GM21619 (cell line): ENCODE results near the gene PATJ.
"Not testable (repeated sequence)": the region's sequence is repeated elsewhere in the genome, so short reads cannot be mapped to it uniquely, and the experiment has no call there.

Experiments
- ATAC-seq: cut with Tn5 transposase; IDR thresholded peaks from one replicate; pipeline ENCODE4 v1.9.1; 2021; ENCODE audit not compliant: unreplicated experiment

PATJ gene

GRCh38 chr1:62159940-62160348 is 417.7 kb downstream of the PATJ start:
- peak; percentile 76 for ATAC-seq

- no peak for ATAC-seq
Measured at GRCh38 chr1:62161711-62162110, 419.4 kb downstream of the PATJ start.

GRCh38 chr1:62170380-62170779 is 428.1 kb downstream of the PATJ start:
- ATAC-seq = not testable (repeated sequence)

GRCh38 chr1:62175568-62176179 is 433.4 kb downstream of the PATJ start:
- ATAC-seq = no peak

- ATAC-seq = no peak
Measured at GRCh38 chr1:62176597-62177312, 434.5 kb downstream of the PATJ start.

- no peak for ATAC-seq
Measured at GRCh38 chr1:62177621-62178020, 435.3 kb downstream of the PATJ start.

- ATAC-seq = no peak
Measured at GRCh38 chr1:62178372-62178771, 436.1 kb downstream of the PATJ start.

GRCh38 chr1:62180054-62180453 is 437.8 kb downstream of the PATJ start:
- not testable (repeated sequence) for ATAC-seq

- no peak for ATAC-seq
Measured at GRCh38 chr1:62180639-62181038, 438.4 kb downstream of the PATJ start.

GRCh38 chr1:62181532-62181931 is 439.3 kb downstream of the PATJ start:
- no peak for ATAC-seq

- ATAC-seq = not testable (repeated sequence)
Measured at GRCh38 chr1:62182157-62182556, 439.9 kb downstream of the PATJ start.

- not testable (repeated sequence) for ATAC-seq
Measured at GRCh38 chr1:62183164-62184020, 441.1 kb downstream of the PATJ start.

- ATAC-seq = no peak
Measured at GRCh38 chr1:62184336-62184735, 442.1 kb downstream of the PATJ start.

- ATAC-seq = not testable (repeated sequence)
Measured at GRCh38 chr1:62185233-62185632, 443.0 kb downstream of the PATJ start.

- no peak for ATAC-seq
Measured at GRCh38 chr1:62185677-62186076, 443.4 kb downstream of the PATJ start.

- no peak for ATAC-seq
Measured at GRCh38 chr1:62187548-62187947, 445.3 kb downstream of the PATJ start.

- ATAC-seq = no peak
Measured at GRCh38 chr1:62188111-62188510, 445.8 kb downstream of the PATJ start.

- peak; percentile 30 for ATAC-seq
Measured at GRCh38 chr1:62194651-62195544, 452.6 kb downstream of the PATJ start, which contains the start of gene L1TD1. TSS of gene L1TD1 (plus strand) at chr1:62194849. CDS start at chr1:62206629, 11,780 bp downstream.

- ATAC-seq = no peak
Measured at GRCh38 chr1:62196086-62196690, 453.9 kb downstream of the PATJ start.
